NCI-H1417 (cell line): ENCODE data around the gene SMIM41.

Experiments
- DNase-seq, 3 experiments: peaks; one replicate each; lab custom pipeline; 2025; lab: John Stamatoyannopoulos, UW

Gene SMIM41

GRCh38 chr12:52063082-52063924 is 16.2 kb upstream of the SMIM41 start:
- no peak for DNase-seq

- DNase-seq, result no peak
Observed at GRCh38 chr12:52063981-52064649, 15.4 kb upstream of the SMIM41 start.

GRCh38 chr12:52066346-52067080 is 13.0 kb upstream of the SMIM41 start:
- no peak for DNase-seq

- no peak for DNase-seq
Observed at GRCh38 chr12:52067081-52067374, 12.5 kb upstream of the SMIM41 start.

- DNase-seq, result peak; percentile 94 to 98 (median 98)
Observed at GRCh38 chr12:52069327-52070184, 9.9 kb upstream of the SMIM41 start, which contains the start of gene ATG101. Gene ATG101 (plus strand): TSS chr12:52069978. CDS start chr12:52073651, 3,673 bp downstream.

GRCh38 chr12:52070185-52070925 is 9.1 kb upstream of the SMIM41 start:
- DNase-seq, result no peak

- DNase-seq, result peak; percentile 35 to 91 (median 68)
Observed at GRCh38 chr12:52073531-52074381, 5.7 kb upstream of the SMIM41 start.

- peak; percentile 36 to 88 (median 82) for DNase-seq
Observed at GRCh38 chr12:52074971-52075724, 4.4 kb upstream of the SMIM41 start.

GRCh38 chr12:52076811-52077210 is 2.7 kb upstream of the SMIM41 start:
- DNase-seq, result no peak

GRCh38 chr12:52078276-52078675 is 1.2 kb upstream of the SMIM41 start:
- no peak for DNase-seq

- DNase-seq, result peak in 1 of 3 experiments; percentile 44
Observed at GRCh38 chr12:52080403-52081251, 1.1 kb downstream of the SMIM41 start.

GRCh38 chr12:52081263-52081733 is 1.8 kb downstream of the SMIM41 start:
- peak in 2 of 3 experiments; percentile 89 to 95 for DNase-seq

- DNase-seq, result no peak
Observed at GRCh38 chr12:52082026-52082668, 2.6 kb downstream of the SMIM41 start.

GRCh38 chr12:52082669-52082987 is 3.1 kb downstream of the SMIM41 start:
- DNase-seq, result no peak

- peak; percentile 73 to 87 (median 74) for DNase-seq
Observed at GRCh38 chr12:52082988-52083637, 3.6 kb downstream of the SMIM41 start.

GRCh38 chr12:52083638-52083996 is 4.1 kb downstream of the SMIM41 start:
- DNase-seq, result no peak

- DNase-seq, result no peak
Observed at GRCh38 chr12:52084491-52085231, 5.2 kb downstream of the SMIM41 start.
